Liver (tissue), 9 donors: ENCODE measurements around the gene ELOA. TPM values are rescaled to one million over a fixed set of nuclear protein-coding genes. Genes with fewer than 3 reads are reported as not detected.
A peak's percentile ranks its signal among the peaks of the same experiment; 100 is the strongest.

Experiments used
- DNase-seq: peaks from one replicate; pipeline ENCODE4 v3.0.0-alpha.2; 2017; ENCODE audit warnings: low spot score
- H3K27ac ChIP-seq, 2 donors: one replicate each; pipeline ENCODE4 v1.7.0; 2013; ENCODE audit warnings: inconsistent platforms in 2 of 2, low read length in 2 of 2, control low read depth in 1 of 2, low read depth in 1 of 2, mild to moderate bottlenecking in 1 of 2
- H3K27me3 ChIP-seq, 4 donors: one replicate each; pipeline versions ENCODE4 v1.6.1 to v1.7.0; 2013; ENCODE audit warnings: low read length in 3 of 4, inconsistent platforms in 1 of 4, mild to moderate bottlenecking in 1 of 4, moderate library complexity in 1 of 4; ENCODE audit not compliant: control insufficient read depth in 4 of 4, insufficient read depth in 4 of 4
- H3K36me3 ChIP-seq, 4 donors: one replicate each; pipeline versions ENCODE4 v1.6.1 to v1.7.0; 2013; ENCODE audit warnings: low read length in 3 of 4, mild to moderate bottlenecking in 3 of 4, low read depth in 1 of 4, moderate library complexity in 1 of 4; ENCODE audit not compliant: control insufficient read depth in 4 of 4, insufficient read depth in 3 of 4
- H3K4me1 ChIP-seq, 4 donors: one replicate each; pipeline versions ENCODE4 v1.6.1 to v1.7.0; 2013; ENCODE audit warnings: low read length in 3 of 4, mild to moderate bottlenecking in 3 of 4, moderate library complexity in 1 of 4; ENCODE audit not compliant: control insufficient read depth in 4 of 4, insufficient read depth in 4 of 4
- H3K4me3 ChIP-seq, 3 donors: one replicate each; pipeline versions ENCODE4 v1.6.1 to v1.7.0; 2013; ENCODE audit warnings: low read length in 3 of 3, control low read depth in 1 of 3, low read depth in 1 of 3, mild to moderate bottlenecking in 1 of 3
- H3K9ac ChIP-seq, 2 donors: one replicate each; pipeline ENCODE4 v1.7.0; 2013; ENCODE audit warnings: low read length in 2 of 2, mild to moderate bottlenecking in 2 of 2, moderate library complexity in 2 of 2, control low read depth in 1 of 2, low read depth in 1 of 2
- H3K9me3 ChIP-seq, 4 donors: one replicate each; pipeline versions ENCODE4 v1.6.1 to v1.7.0; 2013; ENCODE audit warnings: low read length in 3 of 4; ENCODE audit not compliant: control insufficient read depth in 4 of 4
- CTCF ChIP-seq: fragments of 150-350 bp; IDR thresholded peaks from 2 replicates; pipeline ENCODE4 v1.5.1; 2017; ENCODE audit warnings: improper control_type of control experiment, low read depth, low read length; ENCODE audit not compliant: missing input control
- FOXA1 ChIP-seq: IDR thresholded peaks from 2 replicates; pipeline ENCODE4 v1.6.1; 2016; ENCODE audit warnings: antibody characterized with exemption
- HNF4A ChIP-seq, 2 donors: conservative IDR thresholded peaks; 2 replicates each; pipeline ENCODE4 v1.6.1; 2016; ENCODE audit warnings: antibody characterized with exemption in 2 of 2, mild to moderate bottlenecking in 2 of 2
- RAD21 ChIP-seq, 2 donors: IDR thresholded peaks; 2 replicates each; pipeline ENCODE4 v1.6.1; 2016; ENCODE audit warnings: antibody characterized with exemption in 2 of 2, mild to moderate bottlenecking in 2 of 2
- REST ChIP-seq: IDR thresholded peaks from 2 replicates; pipeline ENCODE4 v1.6.1; 2016; ENCODE audit warnings: antibody characterized with exemption, mild to moderate bottlenecking
- RXRA ChIP-seq, 2 donors: IDR thresholded peaks; 2 replicates each; pipeline ENCODE4 v1.6.1; 2017 to 2018; ENCODE audit warnings: antibody characterized with exemption in 2 of 2, mild to moderate bottlenecking in 1 of 2
- SP1 ChIP-seq: IDR thresholded peaks from 2 replicates; pipeline ENCODE4 v1.6.1; 2018; ENCODE audit warnings: antibody characterized with exemption, mild to moderate bottlenecking
- TAF1 ChIP-seq: conservative IDR thresholded peaks from 2 replicates; pipeline ENCODE4 v1.6.1; 2016; ENCODE audit warnings: antibody characterized with exemption, mild to moderate bottlenecking
- YY1 ChIP-seq: IDR thresholded peaks from 2 replicates; pipeline ENCODE4 v1.6.1; 2016; ENCODE audit warnings: antibody characterized with exemption, mild to moderate bottlenecking
- ZBTB33 ChIP-seq: IDR thresholded peaks from 2 replicates; pipeline ENCODE4 v1.6.1; 2016; ENCODE audit warnings: antibody characterized with exemption
- WGBS: extraction: QIAGEN DNeasy Blood & Tissue Kit; methylation state at CpG from one replicate; pipeline ENCODE4 v1.1.7; 2013; 5-methylcytosine and 5-hydroxymethylcytosine counted together
- polyA plus RNA-seq, 2 donors: library from polyadenylated mRNA; stranded (reverse) in 1 of 2; unstranded in 1 of 2; fragments of 200-250 nt in 1 of 2; fragments of >200 nt in 1 of 2; fragmentation: Nextera tagmentation in 1 of 2; extraction: Ambion mirVana in 1 of 2; gene quantifications; one replicate each; pipeline versions ENCODE4 v1.2.1 to v1.2.3, GENCODE V29; 2013 to 2015
- total RNA-seq, 2 donors: library from RNA; depleted of rRNA; stranded (reverse); fragments of >200 nt; gene quantifications; one replicate each; pipeline ENCODE4 v1.2.3, GENCODE V29; 2014
- donor health status: healthy.
- donor health status: healthy.
- donor health status: healthy.
- donor health status: healthy.
- donor health status: healthy.

ELOA gene
- total and polyA plus RNA-seq, 4 donors: 11.1 to 34.9 (median 24.3) TPM

- peaks cover 0 to 36% (median 21%) of the 10 kb centered on the region in 4 donors for H3K4me1 ChIP-seq
- no peak overlapping the region for H3K4me3 ChIP-seq
- H3K27ac ChIP-seq: no peak overlapping the region
- 56% methylated on average over 11 of the region's 11 CpGs for WGBS
- H3K36me3 ChIP-seq: peaks cover 23 to 74% (median 56%) of the 10 kb centered on the region in 4 donors
- no peaks in the 10 kb centered on the region for H3K9me3 ChIP-seq
- DNase-seq: no peak
- no peaks in the 10 kb centered on the region for H3K27me3 ChIP-seq
- TF ChIP-seq FOXA1: no peak
- TF ChIP-seq SP1: no peak
- TF ChIP-seq RAD21 (IDR thresholded peaks at IDR 0.05): peak; percentile 90 to 93
- peak; percentile 61 for TF ChIP-seq CTCF
- H3K9ac ChIP-seq: no peak overlapping the region
Observed at GRCh38 chr1:23751050-23751814, 8.0 kb downstream of the ELOA start.

- no peaks in the 10 kb centered on the region for H3K9me3 ChIP-seq
- peaks cover 25 to 76% (median 62%) of the 10 kb centered on the region in 4 donors for H3K36me3 ChIP-seq
- H3K4me3 ChIP-seq: no peak overlapping the region
- no peak overlapping the region for H3K9ac ChIP-seq
- no peak for DNase-seq
- H3K4me1 ChIP-seq: peaks cover 0 to 31% (median 19%) of the 10 kb centered on the region in 4 donors
- 87% methylated on average over 4 of the region's 4 CpGs for WGBS
- no peak overlapping the region for H3K27ac ChIP-seq
- TF ChIP-seq ZBTB33: no peak
- TF ChIP-seq RXRA (IDR thresholded peaks at IDR 0.05): no peak
- H3K27me3 ChIP-seq: no peaks in the 10 kb centered on the region
Observed at GRCh38 chr1:23751815-23752200, 8.5 kb downstream of the ELOA start.

- H3K9ac ChIP-seq: no peak overlapping the region
- H3K27me3 ChIP-seq: no peaks in the 10 kb centered on the region
- DNase-seq: no peak
- WGBS: 47% methylated on average over 1 of the region's 1 CpG
- peaks cover 0 to 21% (median 13%) of the 10 kb centered on the region in 4 donors for H3K4me1 ChIP-seq
- no peak overlapping the region for H3K4me3 ChIP-seq
- H3K36me3 ChIP-seq: peaks cover 25 to 79% (median 69%) of the 10 kb centered on the region in 4 donors
- H3K27ac ChIP-seq: no peak overlapping the region
- TF ChIP-seq CTCF (no peak), YY1 (no peak), HNF4A (conservative IDR thresholded peaks at IDR 0.05) (peak; percentile 30 to 33), RXRA (IDR thresholded peaks at IDR 0.05) (no peak), RAD21 (IDR thresholded peaks at IDR 0.05) (no peak), TAF1 (no peak), REST (no peak), SP1 (no peak)
- H3K9me3 ChIP-seq: no peaks in the 10 kb centered on the region
Observed at GRCh38 chr1:23752909-23753308, 9.6 kb downstream of the ELOA start.
